Prostate gland (tissue), 2 donors: ENCODE results near the gene CLDND1.

Experiments used
- POLR2AphosphoS5 ChIP-seq: sonication (generic); formaldehyde crosslinking; IDR thresholded peaks from one replicate; pipeline ENCODE4 v1.6.1; 2017; ENCODE audit warnings: antibody characterized with exemption
- TF ChIP-seq, protein P1 (sequence below), 4 experiments: fragments of 200-600 bp in 2 of 4; fragments of 450-650 bp in 2 of 4; sonication (generic) in 2 of 4; IDR thresholded peaks; 1 replicate in 3 of 4; 2 replicates in 1 of 4; pipeline ENCODE4 v1.5.1; 2016 to 2019; ENCODE audit warnings: antibody characterized with exemption in 4 of 4, mild to moderate bottlenecking in 2 of 4, moderate library complexity in 2 of 4

- TF ChIP-seq, protein P1, sequence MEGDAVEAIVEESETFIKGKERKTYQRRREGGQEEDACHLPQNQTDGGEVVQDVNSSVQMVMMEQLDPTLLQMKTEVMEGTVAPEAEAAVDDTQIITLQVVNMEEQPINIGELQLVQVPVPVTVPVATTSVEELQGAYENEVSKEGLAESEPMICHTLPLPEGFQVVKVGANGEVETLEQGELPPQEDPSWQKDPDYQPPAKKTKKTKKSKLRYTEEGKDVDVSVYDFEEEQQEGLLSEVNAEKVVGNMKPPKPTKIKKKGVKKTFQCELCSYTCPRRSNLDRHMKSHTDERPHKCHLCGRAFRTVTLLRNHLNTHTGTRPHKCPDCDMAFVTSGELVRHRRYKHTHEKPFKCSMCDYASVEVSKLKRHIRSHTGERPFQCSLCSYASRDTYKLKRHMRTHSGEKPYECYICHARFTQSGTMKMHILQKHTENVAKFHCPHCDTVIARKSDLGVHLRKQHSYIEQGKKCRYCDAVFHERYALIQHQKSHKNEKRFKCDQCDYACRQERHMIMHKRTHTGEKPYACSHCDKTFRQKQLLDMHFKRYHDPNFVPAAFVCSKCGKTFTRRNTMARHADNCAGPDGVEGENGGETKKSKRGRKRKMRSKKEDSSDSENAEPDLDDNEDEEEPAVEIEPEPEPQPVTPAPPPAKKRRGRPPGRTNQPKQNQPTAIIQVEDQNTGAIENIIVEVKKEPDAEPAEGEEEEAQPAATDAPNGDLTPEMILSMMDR (IDR thresholded peaks at IDR 0.05) = no peak
- TF ChIP-seq POLR2AphosphoS5 = no peak
Observed at GRCh38 chr3:98561727-98562521, 39.2 kb upstream of the CLDND1 start.
